IMR-90 (cell line): ENCODE data around the gene HERPUD1.

ENCODE experiments used
- CEBPB ChIP-seq: IDR thresholded peaks from 2 replicates; pipeline ENCODE4 v1.6.1; 2012; ENCODE audit warnings: low read depth, low read length, improper control_type of control experiment
- FOS ChIP-seq: fragments of 150-350 bp; IDR thresholded peaks from 2 replicates; pipeline ENCODE4 v1.6.1; 2016; ENCODE audit warnings: low read depth, low read length
- MAZ ChIP-seq: IDR thresholded peaks from 2 replicates; pipeline ENCODE4 v1.6.1; 2012; ENCODE audit warnings: low read depth, mild to moderate bottlenecking, low read length, improper control_type of control experiment, moderate library complexity, borderline replicate concordance
- MXI1 ChIP-seq: IDR thresholded peaks from 2 replicates; pipeline ENCODE4 v1.6.1; 2012; ENCODE audit warnings: low read depth, mild to moderate bottlenecking, low read length, moderate library complexity, borderline replicate concordance
- POLR2A ChIP-seq: IDR thresholded peaks from 2 replicates; pipeline ENCODE4 v1.6.1; 2012; ENCODE audit warnings: mild to moderate bottlenecking, low read depth, low read length
- RAD21 ChIP-seq: IDR thresholded peaks from 2 replicates; pipeline ENCODE4 v1.6.1; 2012; ENCODE audit warnings: low read length, improper control_type of control experiment
- RCOR1 ChIP-seq: IDR thresholded peaks from 2 replicates; pipeline ENCODE4 v1.6.1; 2012; ENCODE audit warnings: mild to moderate bottlenecking, low read length, improper control_type of control experiment; ENCODE audit not compliant: insufficient replicate concordance
- TF ChIP-seq, protein P1 (sequence below): conservative IDR thresholded peaks from 2 replicates; pipeline ENCODE4 v1.5.1; 2012; ENCODE audit warnings: mild to moderate bottlenecking, low read depth, low read length, improper control_type of control experiment
- TF ChIP-seq, protein P2 (sequence below): fragments of 150-350 bp; IDR thresholded peaks from 2 replicates; pipeline ENCODE4 v1.6.1; 2016; ENCODE audit warnings: low read depth, mild to moderate bottlenecking, low read length, moderate library complexity, borderline replicate concordance

DNA sequence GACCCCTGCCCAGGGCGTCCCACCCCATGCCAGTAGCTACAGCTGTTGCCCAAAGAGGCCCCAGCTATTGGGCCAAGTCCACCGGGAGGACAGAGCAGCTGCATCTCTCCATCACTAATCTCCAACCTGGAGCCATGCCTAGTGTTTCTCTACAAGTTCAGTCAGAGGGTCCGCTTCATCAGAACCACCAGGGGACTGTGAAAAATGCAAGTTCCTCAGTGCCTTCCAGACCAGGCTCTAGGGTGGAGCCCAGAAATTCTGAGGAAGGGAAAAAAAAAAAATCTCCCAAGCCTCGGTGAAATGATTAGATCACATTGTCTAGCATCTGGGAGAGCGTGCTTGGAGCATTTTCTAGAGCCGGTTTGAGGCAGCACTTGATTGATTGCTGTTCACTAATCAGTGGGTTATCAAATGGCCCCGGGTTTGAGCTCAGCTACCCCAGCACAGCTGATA is 22.4 kb upstream of the HERPUD1 start:
- TF ChIP-seq POLR2A (no peak), MAZ (no peak), FOS (no peak), RAD21 (no peak), MXI1 (no peak), RCOR1 (no peak), CEBPB (no peak)
- TF ChIP-seq, protein P1, sequence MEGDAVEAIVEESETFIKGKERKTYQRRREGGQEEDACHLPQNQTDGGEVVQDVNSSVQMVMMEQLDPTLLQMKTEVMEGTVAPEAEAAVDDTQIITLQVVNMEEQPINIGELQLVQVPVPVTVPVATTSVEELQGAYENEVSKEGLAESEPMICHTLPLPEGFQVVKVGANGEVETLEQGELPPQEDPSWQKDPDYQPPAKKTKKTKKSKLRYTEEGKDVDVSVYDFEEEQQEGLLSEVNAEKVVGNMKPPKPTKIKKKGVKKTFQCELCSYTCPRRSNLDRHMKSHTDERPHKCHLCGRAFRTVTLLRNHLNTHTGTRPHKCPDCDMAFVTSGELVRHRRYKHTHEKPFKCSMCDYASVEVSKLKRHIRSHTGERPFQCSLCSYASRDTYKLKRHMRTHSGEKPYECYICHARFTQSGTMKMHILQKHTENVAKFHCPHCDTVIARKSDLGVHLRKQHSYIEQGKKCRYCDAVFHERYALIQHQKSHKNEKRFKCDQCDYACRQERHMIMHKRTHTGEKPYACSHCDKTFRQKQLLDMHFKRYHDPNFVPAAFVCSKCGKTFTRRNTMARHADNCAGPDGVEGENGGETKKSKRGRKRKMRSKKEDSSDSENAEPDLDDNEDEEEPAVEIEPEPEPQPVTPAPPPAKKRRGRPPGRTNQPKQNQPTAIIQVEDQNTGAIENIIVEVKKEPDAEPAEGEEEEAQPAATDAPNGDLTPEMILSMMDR = no peak
- TF ChIP-seq, protein P2, sequence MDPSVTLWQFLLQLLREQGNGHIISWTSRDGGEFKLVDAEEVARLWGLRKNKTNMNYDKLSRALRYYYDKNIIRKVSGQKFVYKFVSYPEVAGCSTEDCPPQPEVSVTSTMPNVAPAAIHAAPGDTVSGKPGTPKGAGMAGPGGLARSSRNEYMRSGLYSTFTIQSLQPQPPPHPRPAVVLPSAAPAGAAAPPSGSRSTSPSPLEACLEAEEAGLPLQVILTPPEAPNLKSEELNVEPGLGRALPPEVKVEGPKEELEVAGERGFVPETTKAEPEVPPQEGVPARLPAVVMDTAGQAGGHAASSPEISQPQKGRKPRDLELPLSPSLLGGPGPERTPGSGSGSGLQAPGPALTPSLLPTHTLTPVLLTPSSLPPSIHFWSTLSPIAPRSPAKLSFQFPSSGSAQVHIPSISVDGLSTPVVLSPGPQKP = no peak
